ENCODE measurements around the gene ATP9B.
A peak's percentile ranks its signal among the peaks of the same experiment; 100 is the strongest.

ATP9B gene

GRCh38 chr18:79336556-79337142, 267.5 kb downstream of the ATP9B start:
- no peak for DNase-seq (ENCODE audit: low read depth)
- no peak overlapping the region for H3K4me3 ChIP-seq (ENCODE audit: low read depth, low read length)

GRCh38 chr18:79337184-79337583, 268.0 kb downstream of the ATP9B start:
- no peak overlapping the region for H3K4me3 ChIP-seq (ENCODE audit: low read depth, low read length)
- no peak for DNase-seq (ENCODE audit: low read depth)

GRCh38 chr18:79337620-79338019, 268.4 kb downstream of the ATP9B start:
- no peak for DNase-seq (ENCODE audit: low read depth)
- H3K4me3 ChIP-seq (ENCODE audit: low read depth, low read length) = no peak overlapping the region

- no peak for DNase-seq (ENCODE audit: low read depth)
- no peak overlapping the region for H3K4me3 ChIP-seq (ENCODE audit: low read depth, low read length)
Measured at GRCh38 chr18:79339094-79339908, 270.1 kb downstream of the ATP9B start.

GRCh38 chr18:79343567-79344207, 274.5 kb downstream of the ATP9B start:
- no peak overlapping the region for H3K4me3 ChIP-seq (ENCODE audit: low read depth, low read length)
- no peak for DNase-seq (ENCODE audit: low read depth)

GRCh38 chr18:79344208-79344581, 275.0 kb downstream of the ATP9B start:
- no peak for DNase-seq (ENCODE audit: low read depth)
- H3K4me3 ChIP-seq (ENCODE audit: low read depth, low read length) = no peak overlapping the region

GRCh38 chr18:79345366-79345765, 276.2 kb downstream of the ATP9B start:
- DNase-seq (ENCODE audit: low read depth) = no peak
- no peak overlapping the region for H3K4me3 ChIP-seq (ENCODE audit: low read depth, low read length)

GRCh38 chr18:79345981-79346380, 276.8 kb downstream of the ATP9B start:
- DNase-seq (ENCODE audit: low read depth) = no peak
- no peak overlapping the region for H3K4me3 ChIP-seq (ENCODE audit: low read depth, low read length)

GRCh38 chr18:79348066-79348465, 278.9 kb downstream of the ATP9B start:
- DNase-seq (ENCODE audit: low read depth) = no peak
- H3K4me3 ChIP-seq (ENCODE audit: low read depth, low read length) = no peak overlapping the region

GRCh38 chr18:79352432-79352831, 283.2 kb downstream of the ATP9B start:
- DNase-seq (ENCODE audit: low read depth) = no peak
- H3K4me3 ChIP-seq (ENCODE audit: low read depth, low read length) = no peak overlapping the region

GRCh38 chr18:79353267-79353666, 284.1 kb downstream of the ATP9B start:
- no peak for DNase-seq (ENCODE audit: low read depth)

GRCh38 chr18:79354350-79354749, 285.2 kb downstream of the ATP9B start:
- no peak for DNase-seq (ENCODE audit: low read depth)

More at GRCh38 chr18:79353267-79353666, 284.1 kb downstream of the ATP9B start:
- H3K4me3 ChIP-seq (ENCODE audit: low read depth, low read length) = no peak overlapping the region

GRCh38 chr18:79355433-79356335, 286.5 kb downstream of the ATP9B start:
- no peak overlapping the region for H3K4me3 ChIP-seq (ENCODE audit: low read depth, low read length)
- no peak for DNase-seq (ENCODE audit: low read depth)

More at GRCh38 chr18:79354350-79354749, 285.2 kb downstream of the ATP9B start:
- no peak overlapping the region for H3K4me3 ChIP-seq (ENCODE audit: low read depth, low read length)

GRCh38 chr18:79356435-79356834, 287.2 kb downstream of the ATP9B start:
- no peak for DNase-seq (ENCODE audit: low read depth)
- H3K4me3 ChIP-seq (ENCODE audit: low read depth, low read length) = no peak overlapping the region

- no peak for DNase-seq (ENCODE audit: low read depth)
Measured at GRCh38 chr18:79360933-79361332, 291.7 kb downstream of the ATP9B start.

GRCh38 chr18:79361766-79362522, 292.8 kb downstream of the ATP9B start:
- DNase-seq (ENCODE audit: low read depth) = peak; percentile 61
- H3K4me3 ChIP-seq (ENCODE audit: low read depth, low read length) = no peak overlapping the region

More at GRCh38 chr18:79360933-79361332, 291.7 kb downstream of the ATP9B start:
- no peak overlapping the region for H3K4me3 ChIP-seq (ENCODE audit: low read depth, low read length)

- DNase-seq (ENCODE audit: low read depth) = no peak
- H3K4me3 ChIP-seq (ENCODE audit: low read depth, low read length) = no peak overlapping the region
Measured at GRCh38 chr18:79365701-79366100, 296.5 kb downstream of the ATP9B start.

GRCh38 chr18:79366177-79367094, 297.2 kb downstream of the ATP9B start:
- DNase-seq (ENCODE audit: low read depth) = peak; percentile 51
- no peak overlapping the region for H3K4me3 ChIP-seq (ENCODE audit: low read depth, low read length)

Data from skeletal muscle cell (primary cell).